A204.1 (cell line): ENCODE results near the gene ETS2.

Experiments
- FAIRE-seq: peaks from 2 replicates; lab custom pipeline; 2012; peaks lifted over from hg19 to GRCh38; lab: Jason Lieb, UNC

The ETS2 gene

GRCh38 chr21:38780879-38781278 lies 24.9 kb upstream of the ETS2 start:
- no peak for FAIRE-seq

- no peak for FAIRE-seq
These were observed 21.1 kb upstream of the ETS2 start for GRCh38 chr21:38784458-38785266.

GRCh38 chr21:38785483-38785882 lies 20.2 kb upstream of the ETS2 start:
- no peak for FAIRE-seq

- no peak for FAIRE-seq
These were observed 18.7 kb upstream of the ETS2 start for GRCh38 chr21:38787016-38787415.

- no peak for FAIRE-seq
These were observed 18.1 kb upstream of the ETS2 start for GRCh38 chr21:38787461-38788274.

GRCh38 chr21:38788275-38788905 lies 17.3 kb upstream of the ETS2 start:
- FAIRE-seq: no peak

GRCh38 chr21:38789275-38789674 lies 16.5 kb upstream of the ETS2 start:
- FAIRE-seq: no peak

GRCh38 chr21:38790059-38790458 lies 15.7 kb upstream of the ETS2 start:
- FAIRE-seq: no peak

GRCh38 chr21:38790961-38791360 lies 14.8 kb upstream of the ETS2 start:
- no peak for FAIRE-seq

- no peak for FAIRE-seq
These were observed 12.9 kb upstream of the ETS2 start for GRCh38 chr21:38792676-38793459.

GRCh38 chr21:38793926-38794713 lies 11.6 kb upstream of the ETS2 start:
- no peak for FAIRE-seq

GRCh38 chr21:38794978-38795377 lies 10.8 kb upstream of the ETS2 start:
- FAIRE-seq: no peak

GRCh38 chr21:38795475-38795874 lies 10.3 kb upstream of the ETS2 start:
- no peak for FAIRE-seq

- no peak for FAIRE-seq
These were observed 9.3 kb upstream of the ETS2 start for GRCh38 chr21:38796424-38796823.

- no peak for FAIRE-seq
These were observed 8.3 kb upstream of the ETS2 start for GRCh38 chr21:38797470-38797869.

GRCh38 chr21:38798081-38798480 lies 7.6 kb upstream of the ETS2 start:
- FAIRE-seq: no peak

- FAIRE-seq: no peak
These were observed 7.2 kb upstream of the ETS2 start for GRCh38 chr21:38798481-38798882.

- FAIRE-seq: no peak
These were observed 5.5 kb upstream of the ETS2 start for GRCh38 chr21:38800046-38800758.

- FAIRE-seq: no peak
These were observed 4.6 kb upstream of the ETS2 start for GRCh38 chr21:38800924-38801744.
